ENCODE results near the gene MAP2K6. TPM values are rescaled to one million over a fixed set of nuclear protein-coding genes. Genes with fewer than 3 reads are reported as not detected.

MAP2K6 gene
- total RNA-seq, 3 donors from 2014 or later, result 0.71 to 1.1 (median 0.87) TPM

GRCh38 chr17:69535016-69535570 is 120.6 kb downstream of the MAP2K6 start:
- H3K9me3 Mint-ChIP-seq, result no peaks in the 10 kb centered on the region
- H3K27me3 Mint-ChIP-seq (ENCODE audit: low read depth), result no peaks in the 10 kb centered on the region
- no peaks in the 10 kb centered on the region for H3K4me1 Mint-ChIP-seq (ENCODE audit: low read depth)
- no peak overlapping the region for H3K4me3 Mint-ChIP-seq
- no peak for ATAC-seq
- peaks cover 40% of the 10 kb centered on the region for H3K36me3 Mint-ChIP-seq (ENCODE audit: insufficient read depth)
- no peak for DNase-seq

GRCh38 chr17:69538795-69539194 is 124.3 kb downstream of the MAP2K6 start:
- H3K36me3 Mint-ChIP-seq (ENCODE audit: insufficient read depth), result peaks cover 47% of the 10 kb centered on the region

GRCh38 chr17:69539274-69539673 is 124.8 kb downstream of the MAP2K6 start:
- Mint-ChIP-seq H3K9me3 (no peaks in the 10 kb centered on the region), H3K4me1 (ENCODE audit: low read depth) (no peaks in the 10 kb centered on the region), H3K36me3 (ENCODE audit: insufficient read depth) (peaks cover 44% of the 10 kb centered on the region), H3K4me3 (no peak overlapping the region), H3K27me3 (ENCODE audit: low read depth) (no peaks in the 10 kb centered on the region)
- ATAC-seq, result no peak
- DNase-seq, result no peak

More at GRCh38 chr17:69538795-69539194, 124.3 kb downstream of the MAP2K6 start:
- no peak for DNase-seq
- no peak for ATAC-seq
- Mint-ChIP-seq H3K27me3 (ENCODE audit: low read depth) (no peaks in the 10 kb centered on the region), H3K4me1 (ENCODE audit: low read depth) (no peaks in the 10 kb centered on the region), H3K9me3 (no peaks in the 10 kb centered on the region), H3K4me3 (no peak overlapping the region)

GRCh38 chr17:69539781-69540319 is 125.4 kb downstream of the MAP2K6 start:
- Mint-ChIP-seq H3K4me1 (ENCODE audit: low read depth) (no peaks in the 10 kb centered on the region), H3K4me3 (no peak overlapping the region), H3K36me3 (ENCODE audit: insufficient read depth) (peaks cover 41% of the 10 kb centered on the region), H3K27me3 (ENCODE audit: low read depth) (no peaks in the 10 kb centered on the region), H3K9me3 (no peaks in the 10 kb centered on the region)
- DNase-seq (no peak), ATAC-seq (no peak)

GRCh38 chr17:69540356-69540755 is 125.9 kb downstream of the MAP2K6 start:
- Mint-ChIP-seq H3K4me1 (ENCODE audit: low read depth) (no peaks in the 10 kb centered on the region), H3K9me3 (no peaks in the 10 kb centered on the region), H3K4me3 (no peak overlapping the region), H3K27me3 (ENCODE audit: low read depth) (no peaks in the 10 kb centered on the region), H3K36me3 (ENCODE audit: insufficient read depth) (peaks cover 41% of the 10 kb centered on the region)
- no peak for ATAC-seq
- DNase-seq, result no peak

- Mint-ChIP-seq H3K4me1 (ENCODE audit: low read depth) (no peaks in the 10 kb centered on the region), H3K36me3 (ENCODE audit: insufficient read depth) (peaks cover 32% of the 10 kb centered on the region), H3K9me3 (no peaks in the 10 kb centered on the region), H3K27me3 (ENCODE audit: low read depth) (no peaks in the 10 kb centered on the region), H3K4me3 (no peak overlapping the region)
- no peak for ATAC-seq
- DNase-seq, result no peak
Measured at GRCh38 chr17:69547230-69547629, 132.7 kb downstream of the MAP2K6 start.

GRCh38 chr17:69547947-69548346 is 133.4 kb downstream of the MAP2K6 start:
- H3K4me1 Mint-ChIP-seq (ENCODE audit: low read depth), result no peaks in the 10 kb centered on the region
- H3K36me3 Mint-ChIP-seq (ENCODE audit: insufficient read depth), result peaks cover 33% of the 10 kb centered on the region
- H3K9me3 Mint-ChIP-seq, result no peaks in the 10 kb centered on the region
- DNase-seq (no peak), ATAC-seq (no peak)
- no peaks in the 10 kb centered on the region for H3K27me3 Mint-ChIP-seq (ENCODE audit: low read depth)
- H3K4me3 Mint-ChIP-seq, result no peak overlapping the region

- DNase-seq (no peak), ATAC-seq (no peak)
- no peaks in the 10 kb centered on the region for H3K27me3 Mint-ChIP-seq (ENCODE audit: low read depth)
- no peaks in the 10 kb centered on the region for H3K4me1 Mint-ChIP-seq (ENCODE audit: low read depth)
- H3K36me3 Mint-ChIP-seq (ENCODE audit: insufficient read depth), result peaks cover 26% of the 10 kb centered on the region
- no peak overlapping the region for H3K4me3 Mint-ChIP-seq
- H3K9me3 Mint-ChIP-seq, result no peaks in the 10 kb centered on the region
Measured at GRCh38 chr17:69551212-69552010, 136.9 kb downstream of the MAP2K6 start.

- Mint-ChIP-seq H3K4me1 (ENCODE audit: low read depth) (no peaks in the 10 kb centered on the region), H3K36me3 (ENCODE audit: insufficient read depth) (peaks cover 19% of the 10 kb centered on the region), H3K27me3 (ENCODE audit: low read depth) (no peaks in the 10 kb centered on the region), H3K4me3 (no peak overlapping the region), H3K9me3 (no peaks in the 10 kb centered on the region)
- DNase-seq, result no peak
- no peak for ATAC-seq
Measured at GRCh38 chr17:69552986-69553667, 138.6 kb downstream of the MAP2K6 start.

GRCh38 chr17:69555056-69555455 is 140.6 kb downstream of the MAP2K6 start:
- Mint-ChIP-seq H3K36me3 (ENCODE audit: insufficient read depth) (peaks cover 15% of the 10 kb centered on the region), H3K27me3 (ENCODE audit: low read depth) (no peaks in the 10 kb centered on the region), H3K4me1 (ENCODE audit: low read depth) (no peaks in the 10 kb centered on the region), H3K9me3 (no peaks in the 10 kb centered on the region), H3K4me3 (no peak overlapping the region)
- DNase-seq, result no peak
- ATAC-seq, result no peak

- no peak for DNase-seq
- H3K4me1 Mint-ChIP-seq (ENCODE audit: low read depth), result no peaks in the 10 kb centered on the region
- no peak overlapping the region for H3K4me3 Mint-ChIP-seq
- H3K36me3 Mint-ChIP-seq (ENCODE audit: insufficient read depth), result peaks cover 10% of the 10 kb centered on the region
- no peaks in the 10 kb centered on the region for H3K27me3 Mint-ChIP-seq (ENCODE audit: low read depth)
- H3K9me3 Mint-ChIP-seq, result no peaks in the 10 kb centered on the region
- no peak for ATAC-seq
Measured at GRCh38 chr17:69557339-69557738, 142.8 kb downstream of the MAP2K6 start.

- H3K4me3 Mint-ChIP-seq, result no peak overlapping the region
- no peak for DNase-seq
- no peaks in the 10 kb centered on the region for H3K27me3 Mint-ChIP-seq (ENCODE audit: low read depth)
- H3K4me1 Mint-ChIP-seq (ENCODE audit: low read depth), result no peaks in the 10 kb centered on the region
- H3K36me3 Mint-ChIP-seq (ENCODE audit: insufficient read depth), result no peaks in the 10 kb centered on the region
- ATAC-seq, result no peak
- H3K9me3 Mint-ChIP-seq, result no peaks in the 10 kb centered on the region
Measured at GRCh38 chr17:69558796-69559195, 144.3 kb downstream of the MAP2K6 start.

GRCh38 chr17:69560987-69561441 is 146.5 kb downstream of the MAP2K6 start:
- Mint-ChIP-seq H3K27me3 (ENCODE audit: low read depth) (no peaks in the 10 kb centered on the region), H3K9me3 (no peaks in the 10 kb centered on the region), H3K36me3 (ENCODE audit: insufficient read depth) (no peaks in the 10 kb centered on the region), H3K4me3 (no peak overlapping the region), H3K4me1 (ENCODE audit: low read depth) (no peaks in the 10 kb centered on the region)
- no peak for DNase-seq
- ATAC-seq, result no peak

- Mint-ChIP-seq H3K4me3 (no peak overlapping the region), H3K36me3 (ENCODE audit: insufficient read depth) (no peaks in the 10 kb centered on the region), H3K9me3 (no peaks in the 10 kb centered on the region), H3K4me1 (ENCODE audit: low read depth) (no peaks in the 10 kb centered on the region), H3K27me3 (ENCODE audit: low read depth) (no peaks in the 10 kb centered on the region)
- DNase-seq, result no peak
- ATAC-seq, result no peak
Measured at GRCh38 chr17:69561462-69561861, 147.0 kb downstream of the MAP2K6 start.

Data from activated T-cell treated with anti-CD3 and anti-CD28 coated beads, Interleukin-2, amount 50 U/mL, for 4 hours (primary cell).